Measurements from ENCODE around the gene BPTF.

Gene BPTF

GRCh38 chr17:67834634-67835033 is 9.3 kb downstream of the BPTF start (continued):
- TF ChIP-seq ZNF518A (tag by site-specific recombination; conservative IDR thresholded peaks at IDR 0.05; ENCODE audit: low read depth) (no peak), ZNF18 (tag by site-specific recombination; IDR thresholded peaks at IDR 0.05) (no peak), ZNF513 (tag by site-specific recombination; IDR thresholded peaks at IDR 0.05) (no peak), ZNF76 (tag by site-specific recombination; IDR thresholded peaks at IDR 0.05; ENCODE audit: borderline replicate concordance, low read depth) (no peak)

- Histone ChIP-seq H3K27ac (ENCODE audit: extremely low read depth, low read depth, low read length) (no peak overlapping the region), H3K4me3 (ENCODE audit: low read depth, low read length) (no peak overlapping the region), H3K36me3 (ENCODE audit: control insufficient read depth in 2 of 2, insufficient read depth in 1 of 2, low read length in 2 of 2) (peaks cover 0 to 16% of the 10 kb centered on the region in 2 experiments; a peak in 1 of 3 replicates), H3K4me1 (ENCODE audit: control insufficient read depth, insufficient read depth, low read length) (peaks cover 1% of the 10 kb centered on the region), H3K9me3 (ENCODE audit: control insufficient read depth, insufficient read depth, low read depth, low read length) (no peaks in the 10 kb centered on the region)
- ChIA-PET CTCF (interaction anchor here (0.6 to 1.2 kb wide), 4 partner anchors 12 to 176 kb away, joined by 3 to 8 read pairs (median 4); no protein-coding TSS in a partner anchor), POLR2A (no interaction called here)
- TF ChIP-seq PRDM1 (tag by site-specific recombination; IDR thresholded peaks at IDR 0.05) (0 out of 2 replicates have a peak, but pooled peaks have one; percentile 4), HIC1 (tag by site-specific recombination; IDR thresholded peaks at IDR 0.05) (no peak), IKZF3 (tag by site-specific recombination; IDR thresholded peaks at IDR 0.05) (no peak), ZNF596 (tag by site-specific recombination; IDR thresholded peaks at IDR 0.05) (no peak), ZNF23 (tag by site-specific recombination; IDR thresholded peaks at IDR 0.05; ENCODE audit: borderline replicate concordance) (no peak), ELK4 (IDR thresholded peaks at IDR 0.05; ENCODE audit: borderline replicate concordance, low read depth, low read length) (no peak)
Measured at GRCh38 chr17:67836205-67836987, 11.1 kb downstream of the BPTF start.
